GM12892 (cell line): ENCODE data around the gene MEI4.

Experiments used
- POLR2A ChIP-seq: IDR thresholded peaks from 2 replicates; pipeline ENCODE4 v1.6.1; 2011; ENCODE audit warnings: low read depth, low read length, control low read depth
- POLR2AphosphoS5 ChIP-seq: IDR thresholded peaks from 2 replicates; pipeline ENCODE4 v1.6.1; 2011; ENCODE audit warnings: low read depth, low read length, control low read depth

GRCh38 chr6:77688649-77689048 lies 35.8 kb downstream of the MEI4 start:
- TF ChIP-seq POLR2AphosphoS5 (no peak), POLR2A (no peak)
